HG02973 (cell line): Measurements from ENCODE around the gene GRIK3.

Source experiments
- ATAC-seq: cut with Tn5 transposase; IDR thresholded peaks from one replicate; pipeline ENCODE4 v1.9.1; 2021; ENCODE audit warnings: moderate library complexity; ENCODE audit not compliant: unreplicated experiment

Gene GRIK3

DNA sequence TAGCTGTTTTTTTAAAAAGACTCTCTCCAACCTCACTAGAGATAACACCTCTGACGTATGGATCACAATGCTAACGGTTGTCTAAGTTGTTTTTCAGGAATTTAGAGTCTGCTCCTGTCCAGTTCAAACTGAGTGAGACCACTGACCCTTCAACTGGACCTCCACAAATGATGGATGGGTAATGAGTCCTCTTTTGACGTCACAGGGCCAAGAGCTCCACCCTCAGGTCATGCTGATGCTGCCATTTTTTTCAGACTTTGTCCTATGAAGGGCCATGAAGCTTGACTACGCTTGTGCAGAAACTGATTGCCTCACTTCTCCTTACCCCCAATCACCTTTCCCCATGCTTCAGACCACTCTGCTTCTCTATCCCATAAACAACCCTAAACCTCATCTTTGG lies 16.6 kb downstream of the GRIK3 start:
- no peak for ATAC-seq

DNA sequence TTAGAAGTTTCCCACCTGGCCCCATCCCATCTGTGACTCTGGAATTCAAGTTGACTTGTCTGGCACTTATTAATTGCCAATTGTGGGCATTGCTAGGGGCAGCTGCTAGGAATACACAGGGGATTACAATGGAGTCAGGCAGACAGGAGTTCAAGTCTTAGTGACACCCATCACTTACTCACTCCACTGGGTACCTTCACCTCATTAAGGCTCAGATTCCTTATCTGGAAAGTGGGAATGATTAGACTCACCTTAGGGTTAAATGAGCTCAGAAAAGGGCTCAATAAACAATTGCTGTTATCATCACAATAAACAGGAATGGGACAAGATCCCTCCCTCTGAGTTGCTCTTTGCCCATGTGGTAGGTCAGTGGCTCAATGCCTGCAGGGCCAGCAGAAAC lies 18.2 kb downstream of the GRIK3 start:
- ATAC-seq: no peak

DNA sequence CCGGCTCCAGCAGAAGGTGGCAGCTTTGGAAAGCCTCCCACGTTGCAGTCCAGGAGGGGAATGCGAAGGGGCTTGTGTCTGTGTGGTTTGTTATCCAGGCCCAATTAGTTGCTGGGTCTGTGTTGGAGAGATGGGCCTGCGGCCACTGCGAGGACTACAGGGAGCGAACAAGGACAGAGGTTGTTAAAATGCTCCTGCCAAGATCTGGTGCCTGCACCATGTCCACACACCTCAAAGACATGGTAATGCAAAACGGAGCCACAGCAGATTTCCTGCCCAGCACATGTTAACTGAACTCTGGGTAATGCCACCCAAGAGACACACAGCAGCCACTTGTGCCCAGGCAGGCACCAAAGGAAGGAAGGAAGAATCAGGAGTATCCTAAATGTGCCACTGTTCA lies 18.6 kb downstream of the GRIK3 start:
- ATAC-seq: no peak

DNA sequence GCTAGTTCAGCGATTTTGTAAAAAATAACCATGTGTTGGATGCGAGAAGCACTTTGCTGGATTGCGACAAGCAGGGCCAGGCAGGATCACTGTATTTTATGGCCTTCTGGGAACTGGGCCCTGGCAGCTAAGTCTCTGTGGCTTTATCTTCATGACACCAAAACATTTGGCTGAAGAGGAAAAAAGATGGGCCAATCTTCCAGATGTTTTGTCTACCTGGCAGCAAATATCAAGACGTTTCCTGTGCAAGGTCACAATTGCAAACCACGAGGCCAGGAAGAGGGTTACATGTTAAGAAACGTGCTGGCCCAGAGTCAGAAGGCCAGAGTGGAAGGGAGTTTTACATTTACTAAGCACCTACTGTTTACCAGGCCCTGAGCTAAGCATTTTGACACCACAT lies 22.1 kb downstream of the GRIK3 start:
- no peak for ATAC-seq

DNA sequence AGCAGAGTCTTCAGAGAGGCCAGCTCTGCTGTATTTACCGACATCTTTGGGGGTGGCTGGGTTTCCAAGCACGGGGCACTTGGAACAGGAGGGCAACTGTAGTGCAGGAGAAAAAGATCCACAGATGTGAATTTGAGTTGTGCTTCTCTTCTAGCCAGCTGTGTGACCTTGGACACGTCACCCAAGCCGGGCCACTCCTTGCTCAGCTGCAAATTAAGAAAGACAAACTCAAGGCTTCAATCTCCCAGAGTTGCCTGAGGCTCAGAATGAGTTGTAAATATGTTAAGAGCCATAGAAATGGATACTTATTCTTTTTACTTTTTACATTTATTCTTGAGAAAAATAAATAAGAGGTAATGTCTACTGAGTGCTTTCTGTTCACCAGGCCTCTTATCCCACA lies 24.3 kb downstream of the GRIK3 start:
- ATAC-seq: no peak

DNA sequence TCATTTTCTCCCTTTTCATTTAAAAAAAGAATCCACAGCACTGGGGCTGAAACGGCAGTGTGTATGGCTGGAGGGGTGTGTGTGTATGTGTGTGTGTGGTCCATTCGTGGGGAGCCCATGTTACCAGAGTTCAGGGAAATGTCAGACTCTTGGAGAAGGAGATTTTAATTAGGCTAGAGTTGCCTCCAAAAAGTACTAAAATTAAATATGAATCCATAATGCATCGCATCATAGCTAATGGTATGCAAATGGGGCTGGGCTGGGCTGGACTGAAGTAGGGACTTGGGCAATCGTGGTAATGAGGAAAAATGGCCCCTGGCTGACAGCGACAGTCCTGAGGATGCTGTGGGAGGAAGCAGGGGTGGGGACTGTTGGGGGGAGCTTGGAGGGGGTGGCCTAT lies 24.8 kb downstream of the GRIK3 start:
- ATAC-seq: no peak

DNA sequence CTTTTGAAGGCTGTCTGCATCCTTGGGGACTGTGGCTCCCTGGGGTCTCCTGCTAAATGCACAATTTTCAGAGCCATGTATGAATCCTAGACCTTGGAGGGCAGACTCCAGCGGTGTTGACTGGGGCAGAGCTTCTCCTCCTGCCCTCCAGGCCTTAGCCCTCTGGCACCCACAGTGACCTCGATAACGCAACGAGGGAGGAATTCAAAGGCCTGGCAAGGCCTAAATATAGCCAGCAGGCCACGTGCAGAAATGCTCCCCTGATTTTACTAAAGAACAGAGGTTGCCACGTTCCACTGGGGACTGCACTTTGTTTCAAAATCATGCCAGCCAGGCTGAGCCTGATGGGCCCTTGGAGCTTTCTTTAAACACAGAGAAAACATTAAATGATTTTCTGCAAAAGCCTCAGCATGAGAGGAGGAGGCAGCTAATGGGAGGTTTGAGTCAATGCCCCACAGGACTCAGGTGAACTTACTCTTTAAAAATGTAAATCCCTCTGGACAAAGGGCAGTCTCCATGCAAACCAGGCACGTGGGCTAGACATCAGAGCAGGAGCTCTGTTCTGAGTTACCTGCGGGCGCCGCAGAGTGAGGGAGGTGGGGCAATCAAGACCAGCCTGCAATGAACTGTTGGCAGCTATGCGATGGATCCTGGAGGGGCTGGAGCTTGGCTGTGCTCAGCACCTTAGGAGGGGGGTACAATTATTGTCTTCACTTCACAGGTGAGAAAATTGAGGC lies 28.0 kb downstream of the GRIK3 start:
- ATAC-seq: no peak

DNA sequence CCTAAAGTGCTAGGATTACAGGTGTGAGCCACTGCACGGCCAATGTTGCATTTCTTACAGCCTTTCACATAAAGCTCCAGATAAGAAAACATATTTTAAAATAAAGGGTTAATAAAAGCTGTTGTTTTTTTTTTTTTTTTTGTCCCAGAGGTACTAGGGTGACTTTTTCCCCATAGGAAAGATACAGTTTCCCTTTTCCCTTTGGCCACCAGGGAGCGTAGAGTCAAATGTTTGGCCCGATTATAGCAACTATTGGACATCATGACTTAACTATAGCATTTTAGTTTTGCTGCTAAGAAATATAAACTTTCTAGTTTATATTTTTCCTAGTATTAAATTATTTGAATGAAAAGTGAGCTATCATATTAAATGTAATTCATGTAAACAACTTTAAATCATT lies 31.4 kb downstream of the GRIK3 start:
- ATAC-seq: no peak

DNA sequence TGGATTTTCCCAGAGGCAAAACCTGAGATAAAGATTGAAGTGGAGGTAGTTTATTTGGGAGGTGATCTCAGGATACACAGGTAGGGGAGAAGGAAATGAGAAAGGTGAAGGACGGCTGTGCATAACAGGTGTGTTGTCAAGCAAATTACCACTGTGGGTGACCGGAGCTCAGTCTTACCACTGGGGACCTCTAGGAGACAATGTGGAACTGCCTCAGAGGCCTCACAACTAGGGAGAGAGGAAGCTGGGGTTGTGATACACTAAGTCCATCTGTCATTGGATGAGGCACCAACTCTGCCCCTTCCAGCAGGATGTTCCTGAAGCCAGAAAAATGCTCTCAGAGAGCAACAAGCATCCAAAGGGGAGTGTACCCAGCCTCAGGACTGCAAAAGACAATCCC lies 32.6 kb downstream of the GRIK3 start:
- no peak for ATAC-seq

DNA sequence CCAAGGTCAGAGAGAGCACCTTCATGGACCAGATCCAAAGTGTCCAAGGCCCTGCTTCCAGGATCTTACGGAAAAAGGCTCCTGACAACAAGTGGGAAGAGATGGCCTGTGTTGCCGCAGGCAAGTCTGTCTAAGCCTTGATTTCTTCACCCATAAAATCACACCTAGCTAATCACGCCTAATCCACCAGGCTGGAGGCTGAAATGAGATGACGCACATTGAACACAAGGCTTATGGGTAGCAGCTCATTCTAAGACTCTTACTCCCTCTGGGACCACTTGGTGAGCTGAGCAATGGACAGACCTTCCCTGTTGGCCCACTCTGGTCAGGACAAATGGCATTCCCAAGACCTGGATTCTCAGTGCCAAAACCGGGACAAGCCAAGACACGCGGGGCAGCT lies 38.2 kb downstream of the GRIK3 start:
- ATAC-seq: no peak

DNA sequence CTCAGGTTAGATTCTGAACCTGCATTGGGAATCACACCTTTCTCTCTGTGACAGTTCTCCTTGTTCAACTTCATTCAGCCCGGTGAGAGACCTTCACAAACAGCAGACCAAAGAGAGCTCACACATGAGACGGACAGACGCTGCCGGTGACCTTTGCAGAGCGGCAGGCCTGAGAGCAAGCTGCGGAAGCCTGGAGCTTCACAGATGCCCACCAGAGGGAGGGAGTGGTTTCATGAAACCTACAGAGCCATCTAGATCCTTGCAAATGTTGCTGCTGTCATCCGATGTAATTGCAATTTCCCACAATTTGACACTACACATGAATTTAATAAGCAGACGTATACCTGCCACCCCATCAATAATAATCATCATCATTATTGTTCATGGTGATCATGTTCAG lies 39.4 kb downstream of the GRIK3 start:
- no peak for ATAC-seq

DNA sequence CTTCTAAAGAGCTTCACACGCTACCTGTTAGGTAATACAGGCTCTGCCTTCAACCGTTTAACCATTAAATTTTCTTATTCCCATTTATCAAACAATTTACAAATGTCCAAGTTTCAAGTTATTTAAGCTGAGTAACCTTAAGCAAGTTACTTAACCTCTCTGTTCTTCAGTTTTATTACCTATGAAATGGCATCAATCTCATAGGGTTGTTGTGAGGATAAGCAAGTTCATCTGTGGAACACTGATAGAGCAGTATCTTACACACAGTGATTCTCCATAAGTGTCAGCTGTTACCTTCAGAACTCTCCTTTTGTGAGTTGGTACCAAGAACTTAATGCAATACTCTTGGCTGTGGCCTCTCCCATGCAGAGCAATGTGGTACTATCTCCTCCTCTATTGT lies 40.0 kb downstream of the GRIK3 start:
- no peak for ATAC-seq

DNA sequence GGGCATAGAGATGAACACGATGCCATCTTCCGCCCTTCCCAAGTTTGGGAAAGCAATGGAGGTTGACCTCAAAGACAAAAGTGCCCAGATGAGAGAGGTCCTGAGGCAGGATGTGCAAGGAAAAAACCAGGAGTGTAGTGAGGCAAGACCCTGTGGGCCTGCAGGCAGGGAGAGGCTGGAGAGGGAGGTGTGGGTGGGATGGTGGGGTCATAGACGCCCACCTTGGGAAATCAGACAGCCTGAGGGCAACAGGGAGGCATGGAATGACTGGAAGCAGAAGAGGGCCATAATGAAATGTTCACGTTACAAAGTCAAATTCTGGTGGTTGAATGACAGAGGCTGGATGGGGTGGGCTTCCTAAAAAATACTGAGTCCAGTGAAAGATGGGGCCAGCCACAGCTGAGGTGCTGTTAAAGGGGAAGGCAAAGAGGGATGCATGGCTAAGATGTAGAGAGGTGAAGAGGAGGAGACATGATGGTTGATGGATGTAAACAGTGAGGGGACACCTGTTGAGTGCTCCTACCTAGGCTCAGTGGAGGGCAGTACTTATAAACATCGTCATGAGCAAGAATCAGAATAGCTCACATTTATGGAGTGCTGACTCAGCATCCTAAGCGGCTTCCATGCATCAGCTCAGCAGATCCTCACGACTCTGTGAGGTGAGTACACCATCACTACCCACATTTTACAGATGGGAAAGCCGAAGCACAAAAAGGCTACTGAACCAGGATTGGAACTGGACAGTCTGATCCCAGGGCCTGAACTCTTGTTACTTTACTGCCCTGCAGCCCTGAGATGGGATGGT lies 42.0 kb downstream of the GRIK3 start:
- no peak for ATAC-seq

DNA sequence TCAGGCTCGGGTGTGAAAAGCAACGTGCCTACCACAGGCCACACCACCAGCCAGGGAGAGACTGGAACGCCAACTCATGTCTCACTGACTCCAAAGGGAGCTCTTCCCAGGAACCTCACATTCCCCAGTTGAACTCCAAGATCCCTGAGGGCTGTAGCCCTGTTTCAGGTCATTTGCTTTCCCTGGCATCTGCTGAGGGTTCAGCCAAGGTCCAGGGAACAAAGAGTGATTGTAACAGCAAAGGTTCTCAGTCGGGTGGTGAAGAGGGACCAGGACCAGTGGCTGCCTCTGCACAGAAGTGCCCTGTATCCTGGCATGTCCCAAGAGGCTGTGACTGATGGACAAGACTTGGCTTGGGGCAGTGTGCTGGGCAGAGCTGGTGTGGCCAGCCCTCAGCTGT lies 42.8 kb downstream of the GRIK3 start:
- no peak for ATAC-seq

DNA sequence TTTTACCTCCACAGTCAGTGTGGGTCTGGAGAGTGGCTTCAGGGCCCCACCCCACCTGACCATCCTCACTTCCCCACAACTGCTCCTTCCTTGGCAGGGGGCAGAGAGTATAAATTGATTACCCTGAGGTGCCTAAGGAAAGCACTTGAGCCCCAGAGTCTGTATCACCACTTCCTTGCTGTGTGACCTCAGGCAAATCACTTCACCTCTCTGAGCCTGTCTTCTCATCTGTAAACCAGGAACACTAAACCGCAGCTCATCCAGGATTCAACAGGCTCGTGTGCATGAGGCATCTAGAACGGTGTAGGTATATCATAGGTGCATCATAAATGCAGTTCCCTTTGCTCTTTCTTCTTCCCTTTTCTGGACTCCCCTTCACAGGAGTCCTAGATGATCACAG lies 43.4 kb downstream of the GRIK3 start:
- no peak for ATAC-seq

DNA sequence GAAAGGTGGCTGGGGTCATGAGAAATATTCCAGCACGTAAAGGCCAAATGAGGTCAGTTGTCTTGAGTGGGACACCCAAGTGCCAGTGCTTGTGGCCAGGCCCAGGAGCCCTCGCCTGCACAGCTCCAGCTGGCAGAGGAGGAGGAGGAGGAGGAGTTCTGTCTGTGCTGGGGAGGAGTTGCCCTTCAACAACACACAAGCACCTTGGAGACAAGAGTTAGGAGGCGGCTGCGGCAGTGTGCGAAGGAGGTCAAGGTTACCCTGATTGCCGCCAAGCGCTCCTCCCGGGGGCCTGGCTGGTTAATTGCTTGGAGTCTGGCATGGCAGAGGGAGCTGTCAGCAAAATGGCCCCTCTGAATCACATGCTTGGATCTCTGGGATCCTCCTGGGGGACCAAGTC lies 45.1 kb downstream of the GRIK3 start:
- no peak for ATAC-seq

DNA sequence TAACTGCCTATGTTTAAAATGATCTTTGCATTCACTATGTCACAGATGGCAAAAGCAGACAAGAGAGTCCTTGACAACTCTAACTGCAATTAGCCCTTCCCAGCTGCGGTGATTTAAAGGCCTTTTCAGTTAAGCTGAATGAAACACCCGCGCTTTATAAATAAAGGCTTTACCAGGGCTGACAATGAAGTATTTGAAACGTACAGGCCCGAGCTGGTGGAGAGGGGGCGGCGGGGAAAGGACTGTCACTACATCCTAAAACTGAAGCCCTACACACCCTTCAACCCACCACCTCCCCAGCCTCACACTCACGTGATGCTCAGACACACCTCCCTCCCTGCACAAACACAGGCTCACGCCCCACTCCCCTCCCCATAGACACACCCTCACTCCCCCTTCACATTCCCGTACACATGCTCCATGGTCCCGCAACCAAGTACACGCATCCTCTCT lies 45.5 kb downstream of the GRIK3 start:
- ATAC-seq: no peak

DNA sequence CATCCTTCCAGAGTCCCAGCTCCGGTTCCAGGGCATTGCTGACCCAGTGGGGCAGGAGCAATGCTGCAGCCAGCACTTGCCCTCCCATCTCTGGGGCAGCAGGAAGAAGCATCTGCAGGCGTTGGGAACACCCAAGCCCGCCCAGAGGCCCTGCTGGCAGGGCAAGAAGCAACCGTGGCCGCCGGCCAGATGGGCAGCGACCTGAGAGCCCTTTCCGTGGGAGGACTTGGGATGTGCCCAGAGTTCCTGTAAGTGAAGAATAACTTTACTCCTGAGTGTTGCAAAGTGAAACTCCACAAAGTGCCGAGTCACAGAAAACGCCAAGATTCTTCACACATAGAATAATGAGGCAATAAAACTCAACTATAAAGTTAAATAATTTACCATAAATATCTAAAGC lies 46.0 kb downstream of the GRIK3 start:
- ATAC-seq: no peak

DNA sequence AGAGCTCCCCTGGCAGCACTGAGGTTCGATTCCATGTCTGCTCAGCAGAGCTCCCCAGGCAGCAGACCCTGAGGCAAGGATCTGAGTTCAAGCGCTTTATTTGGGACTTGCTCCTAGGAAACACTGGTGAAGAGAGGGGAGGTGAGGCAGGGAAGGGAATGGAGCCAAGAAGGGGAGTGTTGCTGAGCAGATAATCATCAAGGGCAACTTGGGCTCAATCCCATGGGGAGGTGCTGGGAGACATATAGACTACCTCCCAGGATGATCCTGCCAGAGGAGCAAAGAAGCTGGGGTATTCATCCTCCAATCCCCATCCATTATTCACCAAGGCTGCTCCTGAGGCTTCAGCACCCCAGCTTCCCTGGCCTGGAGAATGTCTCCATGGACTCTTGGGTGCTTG lies 47.0 kb downstream of the GRIK3 start:
- no peak for ATAC-seq

DNA sequence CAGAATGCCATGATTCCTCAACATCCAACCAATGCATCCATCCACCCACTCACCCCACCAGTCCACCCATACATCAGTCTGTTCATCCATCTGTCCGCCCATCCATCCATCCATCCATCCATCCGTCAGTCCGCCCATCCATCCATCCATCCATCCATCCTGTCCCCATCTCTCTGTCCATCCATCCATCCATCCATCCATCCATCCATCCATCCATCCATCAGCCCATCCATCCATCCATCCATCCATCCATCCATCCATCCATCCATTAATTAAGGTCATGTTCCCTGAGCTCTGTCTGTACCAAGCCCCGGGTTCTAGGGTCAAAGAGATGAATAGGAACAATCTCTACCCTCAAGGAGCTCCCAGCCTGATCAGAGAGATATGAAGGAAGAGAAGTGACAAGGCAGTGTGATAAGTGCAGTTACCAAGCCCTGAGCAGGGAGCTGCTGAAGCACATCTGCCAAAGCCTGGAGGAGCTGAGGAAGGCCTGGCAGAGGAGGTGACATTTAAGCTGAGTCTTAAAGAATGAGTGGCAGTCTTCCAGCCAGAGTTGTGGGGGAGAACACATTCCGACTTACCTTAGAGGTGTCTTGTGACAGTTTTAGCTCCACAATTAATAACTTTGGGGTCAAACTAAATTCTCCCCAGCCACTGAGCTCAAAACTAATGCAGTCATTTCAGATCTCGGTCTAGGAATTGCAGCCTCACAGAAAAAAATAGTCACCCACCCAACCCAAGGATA lies 47.9 kb downstream of the GRIK3 start:
- ATAC-seq: no peak

DNA sequence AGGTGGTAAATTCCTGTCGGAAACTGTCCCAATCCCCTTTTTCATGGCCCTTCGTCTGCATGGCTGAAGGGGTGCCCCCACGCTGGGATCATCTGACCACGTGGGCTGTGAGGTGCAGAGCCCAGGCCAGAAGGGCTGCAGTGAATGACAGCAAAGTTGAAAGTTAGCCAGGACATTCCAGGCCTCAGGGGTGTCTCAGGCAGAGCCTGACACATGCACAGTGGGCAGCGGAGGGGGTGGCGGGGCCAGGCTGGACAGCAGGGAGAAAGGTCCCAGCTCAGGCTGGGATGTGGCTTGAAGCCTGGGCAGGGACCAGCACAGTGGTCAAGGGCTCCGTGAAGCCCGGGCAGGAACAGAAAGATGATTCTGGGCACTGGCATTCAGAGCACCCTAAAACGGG lies 49.6 kb downstream of the GRIK3 start:
- ATAC-seq: no peak

DNA sequence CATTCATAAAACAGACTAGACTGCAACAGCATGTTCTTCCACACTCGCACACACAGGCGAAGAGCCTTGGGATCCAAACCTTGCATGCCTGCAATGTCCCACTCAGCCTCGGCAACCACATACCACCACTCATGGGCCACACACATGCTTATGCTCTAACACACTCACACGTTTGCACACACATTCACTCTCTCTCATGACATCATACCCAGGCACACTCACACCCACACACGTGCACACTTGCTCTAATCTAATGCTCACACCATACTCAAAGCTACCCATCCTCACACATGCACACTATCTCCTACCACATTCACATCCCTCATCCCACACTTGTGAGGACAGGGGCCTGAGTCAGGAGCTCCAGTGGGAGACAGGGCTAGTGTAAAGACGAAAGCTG lies 50.3 kb downstream of the GRIK3 start:
- ATAC-seq: no peak
